Neutrophil (primary cell): ENCODE data around the gene M1AP.

Source experiments
- H3K27ac ChIP-seq: fragments of 200-600 bp; sonication (generic); 2 replicates; pipeline ENCODE4 v1.5.1; 2016; ENCODE audit warnings: mild to moderate bottlenecking, moderate library complexity
- H3K27me3 ChIP-seq: fragments of 200-600 bp; sonication (generic); 2 replicates; pipeline ENCODE4 v1.6.0; 2016; ENCODE audit warnings: mild to moderate bottlenecking
- H3K36me3 ChIP-seq: fragments of 200-600 bp; sonication (generic); 2 replicates; pipeline ENCODE4 v1.5.1; 2017
- H3K4me1 ChIP-seq, 2 experiments: fragments of 200-600 bp in 1 of 2; sonication (generic) in 1 of 2; 1 replicate in 1 of 2; 2 replicates in 1 of 2; pipeline versions ENCODE4 v1.5.1 to v1.6.1; 2013 to 2016; ENCODE audit warnings: low read depth in 1 of 2, low read length in 1 of 2, mild to moderate bottlenecking in 1 of 2, moderate library complexity in 1 of 2; ENCODE audit not compliant: control insufficient read depth in 1 of 2, insufficient read depth in 1 of 2
- H3K4me3 ChIP-seq, 2 experiments: fragments of 200-600 bp in 1 of 2; sonication (generic) in 1 of 2; 1 replicate in 1 of 2; 2 replicates in 1 of 2; pipeline ENCODE4 v1.5.1; 2013 to 2016; ENCODE audit warnings: low read depth in 1 of 2, low read length in 1 of 2, mild to moderate bottlenecking in 1 of 2, moderate library complexity in 1 of 2
- H3K9me3 ChIP-seq: fragments of 200-600 bp; sonication (generic); 2 replicates; pipeline ENCODE4 v1.5.1; 2016
- TF ChIP-seq, protein P1 (sequence below): fragments of 200-600 bp; sonication (generic); IDR thresholded peaks from 2 replicates; pipeline ENCODE4 v1.5.1; 2016; ENCODE audit warnings: antibody characterized with exemption

Gene M1AP

GRCh38 chr2:74583504-74583903 lies 64.6 kb downstream of the M1AP start:
- TF ChIP-seq, protein P1, sequence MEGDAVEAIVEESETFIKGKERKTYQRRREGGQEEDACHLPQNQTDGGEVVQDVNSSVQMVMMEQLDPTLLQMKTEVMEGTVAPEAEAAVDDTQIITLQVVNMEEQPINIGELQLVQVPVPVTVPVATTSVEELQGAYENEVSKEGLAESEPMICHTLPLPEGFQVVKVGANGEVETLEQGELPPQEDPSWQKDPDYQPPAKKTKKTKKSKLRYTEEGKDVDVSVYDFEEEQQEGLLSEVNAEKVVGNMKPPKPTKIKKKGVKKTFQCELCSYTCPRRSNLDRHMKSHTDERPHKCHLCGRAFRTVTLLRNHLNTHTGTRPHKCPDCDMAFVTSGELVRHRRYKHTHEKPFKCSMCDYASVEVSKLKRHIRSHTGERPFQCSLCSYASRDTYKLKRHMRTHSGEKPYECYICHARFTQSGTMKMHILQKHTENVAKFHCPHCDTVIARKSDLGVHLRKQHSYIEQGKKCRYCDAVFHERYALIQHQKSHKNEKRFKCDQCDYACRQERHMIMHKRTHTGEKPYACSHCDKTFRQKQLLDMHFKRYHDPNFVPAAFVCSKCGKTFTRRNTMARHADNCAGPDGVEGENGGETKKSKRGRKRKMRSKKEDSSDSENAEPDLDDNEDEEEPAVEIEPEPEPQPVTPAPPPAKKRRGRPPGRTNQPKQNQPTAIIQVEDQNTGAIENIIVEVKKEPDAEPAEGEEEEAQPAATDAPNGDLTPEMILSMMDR, result no peak
- no peaks in the 10 kb centered on the region for H3K9me3 ChIP-seq
- H3K4me1 ChIP-seq, result peaks cover 50 to 53% of the 10 kb centered on the region in 2 experiments
- no peaks in the 10 kb centered on the region for H3K27me3 ChIP-seq
- H3K4me3 ChIP-seq, result no peak overlapping the region
- H3K36me3 ChIP-seq, result no peaks in the 10 kb centered on the region
- H3K27ac ChIP-seq, result no peak overlapping the region

DNA sequence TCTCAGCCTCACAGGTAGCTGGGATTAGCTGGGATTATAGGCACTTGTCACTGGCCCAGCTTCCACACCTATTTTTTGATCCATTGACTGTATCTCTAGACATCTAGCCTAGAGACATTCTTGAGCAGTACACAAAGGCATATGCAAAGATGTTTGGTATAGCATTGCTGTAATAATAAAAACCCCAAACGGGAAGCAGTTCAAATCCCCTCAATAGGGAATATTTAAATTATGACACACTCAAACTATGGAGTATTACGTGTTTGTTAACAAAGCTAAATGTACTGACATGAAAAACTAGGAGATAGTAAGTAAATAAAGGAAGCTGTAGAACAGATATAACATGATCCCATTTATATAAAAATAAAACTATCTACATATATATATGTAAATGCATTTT lies 65.9 kb downstream of the M1AP start:
- Histone ChIP-seq H3K9me3 (no peaks in the 10 kb centered on the region), H3K27me3 (no peaks in the 10 kb centered on the region), H3K4me3 (no peak overlapping the region), H3K36me3 (no peaks in the 10 kb centered on the region), H3K4me1 (peaks cover 59 to 61% of the 10 kb centered on the region in 2 experiments), H3K27ac (no peak overlapping the region)
- TF ChIP-seq, protein P1, result no peak

GRCh38 chr2:74581463-74581862 lies 66.7 kb downstream of the M1AP start:
- peaks cover 62 to 63% of the 10 kb centered on the region in 2 experiments for H3K4me1 ChIP-seq

GRCh38 chr2:74578408-74578807 lies 69.7 kb downstream of the M1AP start:
- TF ChIP-seq, protein P1, result no peak

More at GRCh38 chr2:74581463-74581862, 66.7 kb downstream of the M1AP start:
- no peak overlapping the region for H3K4me3 ChIP-seq
- TF ChIP-seq, protein P1, result no peak
- H3K9me3 ChIP-seq, result no peaks in the 10 kb centered on the region
- H3K36me3 ChIP-seq, result no peaks in the 10 kb centered on the region
- no peaks in the 10 kb centered on the region for H3K27me3 ChIP-seq
- H3K27ac ChIP-seq, result no peak overlapping the region

GRCh38 chr2:74577448-74577847 lies 70.7 kb downstream of the M1AP start:
- TF ChIP-seq, protein P1, result no peak
- Histone ChIP-seq H3K4me1 (peaks cover 61 to 63% of the 10 kb centered on the region in 2 experiments), H3K9me3 (no peaks in the 10 kb centered on the region)

More at GRCh38 chr2:74578408-74578807, 69.7 kb downstream of the M1AP start:
- Histone ChIP-seq H3K9me3 (no peaks in the 10 kb centered on the region), H3K27me3 (no peaks in the 10 kb centered on the region), H3K4me1 (peaks cover 62 to 63% of the 10 kb centered on the region in 2 experiments), H3K36me3 (no peaks in the 10 kb centered on the region), H3K4me3 (no peak overlapping the region), H3K27ac (peak overlapping the region; percentile 83)

DNA sequence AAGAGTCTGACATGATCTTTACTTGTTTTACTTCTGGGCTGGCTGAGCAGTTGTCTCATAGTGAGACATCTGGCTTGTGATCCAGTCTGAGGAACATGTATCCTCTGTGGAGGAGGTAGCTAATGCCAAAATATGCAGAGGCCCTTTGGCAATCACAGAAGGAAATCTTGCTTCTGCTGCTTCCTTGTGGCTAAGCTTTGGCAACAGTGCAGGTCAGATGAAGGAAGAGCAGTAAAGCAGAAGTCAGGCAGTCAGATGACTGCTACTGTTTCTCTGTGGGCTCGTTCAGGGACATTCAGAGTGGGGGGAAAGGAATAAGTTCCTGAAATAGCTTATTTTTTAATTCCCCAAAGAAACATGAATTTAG lies 71.3 kb downstream of the M1AP start:
- peak overlapping the region; percentile 83 for H3K27ac ChIP-seq
- H3K9me3 ChIP-seq, result no peaks in the 10 kb centered on the region
- H3K27me3 ChIP-seq, result no peaks in the 10 kb centered on the region
- peak overlapping the region; percentile 25 to 33 for H3K4me3 ChIP-seq
- H3K36me3 ChIP-seq, result no peaks in the 10 kb centered on the region
- peaks cover 61 to 63% of the 10 kb centered on the region in 2 experiments for H3K4me1 ChIP-seq
- TF ChIP-seq, protein P1, result no peak

More at GRCh38 chr2:74577448-74577847, 70.7 kb downstream of the M1AP start:
- peak overlapping the region; percentile 83 for H3K27ac ChIP-seq
- no peaks in the 10 kb centered on the region for H3K27me3 ChIP-seq
- no peaks in the 10 kb centered on the region for H3K36me3 ChIP-seq
- H3K4me3 ChIP-seq, result peak overlapping the region; percentile 25 to 33
